NCI-H526 (cell line): ENCODE measurements around the gene CCP110.

ENCODE experiments used
- DNase-seq, 2 experiments: peaks; one replicate each; lab custom pipeline; 2025; lab: John Stamatoyannopoulos, UW

The CCP110 gene, protein sequence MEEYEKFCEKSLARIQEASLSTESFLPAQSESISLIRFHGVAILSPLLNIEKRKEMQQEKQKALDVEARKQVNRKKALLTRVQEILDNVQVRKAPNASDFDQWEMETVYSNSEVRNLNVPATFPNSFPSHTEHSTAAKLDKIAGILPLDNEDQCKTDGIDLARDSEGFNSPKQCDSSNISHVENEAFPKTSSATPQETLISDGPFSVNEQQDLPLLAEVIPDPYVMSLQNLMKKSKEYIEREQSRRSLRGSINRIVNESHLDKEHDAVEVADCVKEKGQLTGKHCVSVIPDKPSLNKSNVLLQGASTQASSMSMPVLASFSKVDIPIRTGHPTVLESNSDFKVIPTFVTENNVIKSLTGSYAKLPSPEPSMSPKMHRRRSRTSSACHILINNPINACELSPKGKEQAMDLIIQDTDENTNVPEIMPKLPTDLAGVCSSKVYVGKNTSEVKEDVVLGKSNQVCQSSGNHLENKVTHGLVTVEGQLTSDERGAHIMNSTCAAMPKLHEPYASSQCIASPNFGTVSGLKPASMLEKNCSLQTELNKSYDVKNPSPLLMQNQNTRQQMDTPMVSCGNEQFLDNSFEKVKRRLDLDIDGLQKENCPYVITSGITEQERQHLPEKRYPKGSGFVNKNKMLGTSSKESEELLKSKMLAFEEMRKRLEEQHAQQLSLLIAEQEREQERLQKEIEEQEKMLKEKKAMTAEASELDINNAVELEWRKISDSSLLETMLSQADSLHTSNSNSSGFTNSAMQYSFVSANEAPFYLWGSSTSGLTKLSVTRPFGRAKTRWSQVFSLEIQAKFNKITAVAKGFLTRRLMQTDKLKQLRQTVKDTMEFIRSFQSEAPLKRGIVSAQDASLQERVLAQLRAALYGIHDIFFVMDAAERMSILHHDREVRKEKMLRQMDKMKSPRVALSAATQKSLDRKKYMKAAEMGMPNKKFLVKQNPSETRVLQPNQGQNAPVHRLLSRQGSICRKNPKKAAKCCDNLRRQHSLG

DNA sequence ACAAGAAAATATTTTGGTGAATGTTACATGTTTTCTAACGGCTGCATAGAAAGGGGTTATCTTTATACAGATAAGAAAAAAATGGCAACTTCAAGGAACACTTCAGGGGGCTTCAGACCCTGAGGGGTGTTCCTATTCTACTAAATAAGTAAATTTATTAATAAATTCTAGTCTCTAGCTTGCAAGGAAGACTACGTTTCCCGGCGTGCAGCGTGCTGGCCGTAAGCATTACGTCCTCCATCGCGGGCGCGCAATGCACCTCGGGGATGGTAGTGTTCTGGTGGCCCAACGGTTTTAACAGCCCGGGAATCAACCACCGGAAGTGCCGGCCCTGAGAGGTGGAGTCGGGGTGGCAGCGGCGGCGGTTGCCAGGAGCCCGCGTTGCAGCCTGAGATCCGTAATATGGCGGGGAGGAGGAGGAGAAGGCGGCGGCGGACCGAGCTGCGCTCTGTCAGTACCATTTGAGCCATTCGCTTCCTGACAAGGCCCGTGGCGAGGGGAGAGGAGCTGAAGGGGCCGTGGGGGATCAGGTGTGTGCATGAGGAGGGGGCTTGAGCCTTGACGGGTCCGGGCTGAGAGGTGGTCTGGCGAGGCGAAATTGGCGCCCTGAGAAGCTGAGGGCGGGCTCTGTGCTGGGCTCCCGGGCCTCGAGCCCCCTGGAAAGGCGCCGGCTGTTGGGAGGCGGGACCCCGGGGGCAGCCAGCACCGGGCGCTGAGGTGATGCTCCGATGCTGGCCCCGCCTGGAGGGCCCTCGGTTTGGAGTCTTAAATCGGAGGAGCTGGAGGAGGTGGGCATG lies at the start of gene CCP110:
CCP110 (plus strand) TSS at position 384 of the 797 bp plus-strand sequence. CDS start 3,940 bp downstream, outside the sequence.
- DNase-seq = peak; percentile 91 to 98

DNA sequence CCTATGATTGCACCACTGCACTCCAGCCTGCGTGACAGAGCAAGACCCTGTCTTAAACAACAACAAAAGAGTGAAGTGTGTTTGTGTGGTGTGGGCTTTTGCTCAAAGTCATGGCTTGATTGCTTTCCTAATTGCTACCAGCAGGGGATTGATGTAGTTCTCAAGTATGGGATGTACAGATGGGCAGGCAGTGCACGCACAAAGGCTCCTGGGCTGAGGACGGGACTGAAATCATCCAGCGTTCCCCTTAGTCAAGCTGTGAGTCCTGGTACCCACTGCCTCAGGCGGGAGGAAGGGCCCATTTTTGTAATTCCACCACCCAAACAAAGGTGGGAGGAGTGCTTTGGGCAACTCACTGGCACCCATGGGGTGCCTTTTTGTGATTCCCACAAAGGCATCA lies 49.1 kb upstream of the CCP110 start:
- DNase-seq = no peak

DNA sequence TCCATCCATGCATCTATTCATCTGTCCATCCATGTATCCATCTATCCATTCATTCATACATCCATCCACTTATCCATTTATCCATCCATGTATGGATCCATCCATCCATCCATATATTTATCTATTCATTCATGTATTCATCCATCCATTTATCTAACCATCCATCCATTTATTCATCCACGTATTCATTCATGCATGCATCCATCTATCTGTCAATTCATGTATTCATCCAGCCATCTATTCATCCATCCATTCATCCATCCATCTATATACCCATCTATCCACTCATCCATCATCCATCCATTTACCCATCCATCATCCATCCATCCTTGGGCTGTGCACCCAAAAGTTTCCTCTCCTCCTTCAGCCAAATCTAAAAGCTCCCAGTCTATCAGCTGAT lies 45.2 kb upstream of the CCP110 start:
- DNase-seq = no peak

DNA sequence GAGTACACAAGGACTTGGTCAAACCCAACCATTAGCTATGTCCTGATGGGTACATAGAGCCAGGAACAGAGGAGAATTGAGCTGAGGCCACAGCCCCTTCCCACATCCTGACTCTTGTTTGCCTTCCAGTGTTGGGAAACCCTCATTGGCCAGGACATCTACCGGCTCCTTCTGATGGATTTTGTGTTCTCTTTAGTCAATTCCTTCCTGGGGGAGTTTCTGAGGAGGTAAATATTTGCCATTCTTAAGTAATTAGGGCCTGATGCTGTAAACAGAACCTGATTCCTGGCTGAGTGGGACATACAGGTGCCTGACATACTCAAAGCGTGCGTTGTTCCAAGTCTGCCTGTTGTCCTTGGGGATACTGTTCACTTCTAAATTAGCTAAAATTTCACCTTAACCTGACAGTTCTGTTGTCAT lies 44.4 kb upstream of the CCP110 start:
- no peak for DNase-seq

DNA sequence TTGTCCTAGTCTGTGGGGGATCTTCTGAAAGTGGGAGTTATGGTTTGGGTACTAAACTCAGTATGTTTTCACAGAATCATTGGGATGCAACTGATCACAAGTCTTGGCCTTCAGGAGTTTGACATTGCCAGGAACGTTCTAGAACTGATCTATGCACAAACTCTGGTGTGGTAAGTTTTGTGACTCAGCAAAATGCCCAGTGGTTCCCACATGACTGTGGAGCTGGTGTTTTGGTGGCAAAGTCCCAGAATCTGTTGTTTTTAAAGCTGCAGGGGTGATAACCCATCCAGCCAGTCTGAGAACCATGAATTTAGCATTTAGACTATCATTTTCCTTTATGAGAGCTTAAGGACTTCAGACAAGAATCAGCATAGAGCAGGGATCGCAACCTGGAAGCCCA lies 42.4 kb upstream of the CCP110 start:
- no peak for DNase-seq

DNA sequence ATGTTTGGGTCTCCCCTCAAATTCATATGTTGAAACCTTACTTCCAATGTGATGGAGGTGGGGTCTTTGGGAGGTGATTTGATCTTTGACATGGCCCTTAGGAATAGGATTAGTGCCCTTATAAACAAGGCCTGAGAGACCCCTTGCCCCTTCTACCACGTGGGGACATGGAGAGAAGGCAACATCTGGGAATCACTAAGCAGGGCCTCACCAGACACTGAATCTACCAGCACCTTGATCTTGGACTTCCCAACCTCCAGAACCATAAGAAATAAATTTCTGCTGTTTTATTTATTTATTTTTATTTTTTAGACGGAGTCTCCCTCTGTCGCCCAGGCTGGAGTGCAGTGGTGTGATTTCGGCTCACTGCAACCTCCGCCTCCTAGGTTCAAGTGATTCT lies 42.0 kb upstream of the CCP110 start:
- no peak for DNase-seq

DNA sequence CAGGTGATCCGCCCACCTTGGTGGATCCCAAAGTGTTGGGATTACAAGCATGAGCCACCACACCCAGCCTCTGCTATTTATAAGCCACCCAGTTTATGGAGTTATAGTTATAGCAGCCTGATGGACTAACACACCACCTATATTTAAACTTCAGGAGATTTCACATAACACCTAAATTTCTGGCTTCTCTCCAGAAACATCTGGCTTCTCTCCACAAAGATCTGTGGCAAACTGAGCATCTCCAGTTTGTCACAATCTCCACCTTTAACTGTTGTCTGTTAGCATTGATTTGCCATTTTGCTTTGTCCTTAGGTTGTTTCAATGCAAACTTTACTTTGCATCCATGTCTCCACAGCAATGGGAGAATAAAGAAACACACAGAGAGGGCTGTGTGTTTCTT lies 41.5 kb upstream of the CCP110 start:
- DNase-seq = no peak

DNA sequence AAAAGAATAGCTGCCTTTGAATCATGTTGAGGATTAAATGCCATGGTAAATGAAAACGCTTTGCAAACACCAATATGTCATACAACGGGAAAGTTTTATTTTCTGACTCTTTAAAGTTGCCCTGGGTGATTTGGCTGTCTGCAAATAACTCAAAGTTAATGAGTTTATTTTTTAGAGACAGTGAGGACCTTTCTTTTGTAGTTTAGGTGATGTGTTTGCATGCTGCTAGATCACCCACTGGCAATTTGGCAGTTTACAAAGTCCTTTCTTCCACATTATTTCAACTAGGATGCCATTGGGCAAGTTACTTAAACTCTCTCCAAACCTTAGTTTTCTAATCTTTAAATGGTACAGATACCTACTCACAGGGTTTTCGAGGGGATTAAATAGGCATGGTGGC lies 39.6 kb upstream of the CCP110 start:
- DNase-seq = no peak

DNA sequence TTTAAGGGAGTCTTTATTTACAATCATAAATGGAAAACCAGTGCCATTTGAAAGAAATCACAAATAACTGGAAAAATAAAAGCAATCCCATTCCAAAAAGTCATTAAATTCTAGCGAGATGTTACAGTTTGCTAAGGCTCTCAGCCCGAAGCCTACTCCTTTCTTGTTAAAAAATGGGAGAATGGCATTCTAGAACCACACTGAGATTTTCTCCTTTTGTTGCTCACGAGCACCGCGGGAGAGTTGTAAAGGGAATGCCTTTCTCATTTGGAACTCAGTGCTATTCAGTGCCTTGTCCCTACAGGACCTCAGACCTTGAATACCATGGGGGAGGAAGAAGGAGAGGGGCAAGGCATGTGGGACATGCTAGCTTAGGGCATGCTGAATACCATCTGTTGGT lies 38.1 kb upstream of the CCP110 start:
- DNase-seq = no peak

DNA sequence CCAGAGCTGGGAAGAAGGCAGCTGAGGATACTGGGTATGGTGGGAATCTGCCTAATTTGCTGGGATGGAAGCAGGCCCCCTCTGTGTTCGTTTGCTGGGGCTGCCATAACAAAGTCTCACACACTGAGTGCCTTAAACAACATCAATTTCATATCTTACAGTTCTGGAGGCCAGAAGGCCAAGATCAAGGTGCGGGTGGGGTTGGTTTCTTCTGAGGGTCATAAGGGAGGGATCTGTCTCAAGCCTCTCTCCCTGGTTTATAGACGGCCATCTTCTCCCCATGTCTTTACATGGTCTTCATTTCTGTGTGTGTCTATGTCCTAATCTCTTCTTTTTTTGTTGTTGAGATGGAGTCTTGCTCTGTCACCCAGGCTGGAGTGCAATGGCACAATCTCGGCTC lies 37.7 kb upstream of the CCP110 start:
- DNase-seq = no peak

DNA sequence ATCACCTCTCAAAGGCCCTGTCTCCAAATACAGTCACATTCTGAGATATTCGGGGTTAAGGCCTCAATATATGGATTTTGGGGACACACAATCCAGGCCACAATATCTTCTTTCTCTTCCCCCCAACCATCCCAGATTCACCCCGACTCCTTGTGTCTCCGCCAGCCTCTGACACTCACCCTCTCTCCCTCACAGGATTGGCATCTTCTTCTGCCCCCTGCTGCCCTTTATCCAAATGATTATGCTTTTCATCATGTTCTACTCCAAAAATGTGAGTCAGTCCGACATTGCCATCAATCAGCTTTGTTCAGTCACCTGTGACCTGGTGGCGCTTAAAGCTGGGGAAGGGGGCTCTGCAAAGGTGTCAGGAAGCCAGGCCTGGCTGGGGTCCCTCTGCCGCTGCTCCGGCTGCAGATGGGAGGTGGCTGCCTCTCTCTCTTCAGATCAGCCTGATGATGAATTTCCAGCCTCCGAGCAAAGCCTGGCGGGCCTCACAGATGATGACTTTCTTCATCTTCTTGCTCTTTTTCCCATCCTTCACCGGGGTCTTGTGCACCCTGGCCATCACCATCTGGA lies 36.9 kb upstream of the CCP110 start:
- no peak for DNase-seq

DNA sequence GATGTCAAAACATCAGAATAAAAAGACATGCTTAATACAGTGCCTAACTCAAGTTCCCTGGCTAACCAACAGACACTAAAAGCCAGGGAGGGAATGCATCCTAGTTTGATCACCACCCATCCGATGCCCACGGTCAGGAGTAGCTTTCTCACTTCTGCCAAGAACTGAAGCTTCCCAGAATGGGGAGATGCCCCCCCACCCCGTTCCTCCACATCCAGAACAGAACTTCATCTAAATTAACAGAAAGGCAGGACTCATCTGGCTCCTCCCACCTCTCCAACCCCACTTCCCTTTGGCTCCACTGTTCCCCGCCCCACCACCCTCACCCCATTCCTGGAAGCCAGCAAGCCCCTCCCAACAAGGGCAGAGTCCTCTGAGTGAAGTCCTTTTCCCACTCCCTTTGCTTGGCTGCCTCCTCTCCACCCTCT lies 35.5 kb upstream of the CCP110 start:
- DNase-seq = no peak

DNA sequence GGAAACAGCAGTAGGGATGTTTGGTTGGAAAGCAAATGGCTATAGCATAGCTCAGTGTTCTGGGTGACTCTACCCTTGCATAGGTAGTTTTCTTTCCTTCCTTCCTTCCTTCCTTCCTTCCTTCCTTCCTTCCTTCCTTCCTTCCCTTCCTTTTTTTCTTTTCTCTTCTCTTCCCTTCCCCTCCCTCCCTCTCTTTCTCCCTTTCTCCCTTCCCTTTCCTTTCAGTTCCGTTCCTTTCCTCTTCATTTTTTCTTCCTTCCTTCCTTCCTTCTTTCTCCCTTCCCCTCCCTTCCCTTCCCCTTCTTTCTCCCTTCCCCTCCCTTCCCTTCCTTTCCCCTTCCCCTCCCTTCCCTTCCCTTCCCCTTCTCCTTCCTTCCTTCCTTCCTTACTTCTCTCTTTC lies 33.1 kb upstream of the CCP110 start:
- no peak for DNase-seq

DNA sequence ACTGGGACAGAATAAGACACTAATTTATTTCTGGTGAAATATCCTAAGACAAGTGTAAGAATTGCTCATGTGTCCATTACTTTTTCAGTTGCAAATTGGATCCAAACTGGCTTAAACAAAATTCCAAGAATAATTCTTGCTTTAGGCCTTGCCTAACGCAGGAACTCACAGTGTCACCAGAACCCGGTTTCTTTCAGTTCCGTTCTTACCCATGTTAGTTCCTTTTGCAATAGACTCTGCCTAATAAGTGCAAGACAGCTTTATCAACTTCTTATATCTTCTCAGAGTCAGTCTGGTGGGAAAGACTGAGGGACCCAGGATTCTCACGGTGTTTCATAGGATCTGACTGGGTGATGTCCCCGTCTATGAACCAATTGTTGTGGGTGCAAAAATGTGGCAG lies 26.6 kb upstream of the CCP110 start:
- DNase-seq = no peak

DNA sequence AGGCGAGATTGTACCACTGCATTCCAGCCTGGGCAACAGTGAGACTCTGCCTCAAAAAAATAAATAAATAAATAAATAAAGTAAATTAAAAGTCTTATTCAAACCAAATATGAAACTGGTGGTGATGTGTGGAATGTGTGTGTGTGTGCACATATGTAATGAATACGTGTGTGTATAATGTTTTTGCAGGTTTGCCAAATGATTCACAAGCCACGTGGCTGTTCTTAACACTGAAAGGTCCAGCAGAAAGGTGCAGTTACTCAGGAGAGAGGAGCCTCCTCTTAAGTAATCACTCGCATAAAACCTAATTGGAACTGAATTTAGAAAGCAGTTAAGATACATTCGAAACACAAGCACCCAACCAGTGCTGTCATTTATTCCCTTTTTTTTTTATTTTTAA lies 24.7 kb upstream of the CCP110 start:
- no peak for DNase-seq

DNA sequence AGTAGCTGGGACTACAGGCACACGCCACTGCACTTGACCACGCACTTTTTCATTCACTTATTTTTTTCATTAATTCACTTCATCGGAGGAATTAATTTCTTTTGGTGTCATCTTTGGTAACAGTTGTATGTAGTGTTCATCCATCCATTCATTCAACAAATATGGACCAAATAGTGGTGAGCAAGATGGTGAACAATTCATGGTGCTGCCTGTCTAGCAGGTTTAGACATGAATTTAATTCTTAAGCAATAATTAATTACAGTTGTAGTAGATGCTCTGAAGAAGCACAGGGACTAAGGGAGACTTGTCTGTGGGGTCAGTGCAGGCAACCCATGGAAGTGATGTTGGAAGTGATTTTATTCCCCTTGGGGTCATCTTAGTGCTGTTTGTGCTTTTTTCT lies 24.3 kb upstream of the CCP110 start:
- no peak for DNase-seq

DNA sequence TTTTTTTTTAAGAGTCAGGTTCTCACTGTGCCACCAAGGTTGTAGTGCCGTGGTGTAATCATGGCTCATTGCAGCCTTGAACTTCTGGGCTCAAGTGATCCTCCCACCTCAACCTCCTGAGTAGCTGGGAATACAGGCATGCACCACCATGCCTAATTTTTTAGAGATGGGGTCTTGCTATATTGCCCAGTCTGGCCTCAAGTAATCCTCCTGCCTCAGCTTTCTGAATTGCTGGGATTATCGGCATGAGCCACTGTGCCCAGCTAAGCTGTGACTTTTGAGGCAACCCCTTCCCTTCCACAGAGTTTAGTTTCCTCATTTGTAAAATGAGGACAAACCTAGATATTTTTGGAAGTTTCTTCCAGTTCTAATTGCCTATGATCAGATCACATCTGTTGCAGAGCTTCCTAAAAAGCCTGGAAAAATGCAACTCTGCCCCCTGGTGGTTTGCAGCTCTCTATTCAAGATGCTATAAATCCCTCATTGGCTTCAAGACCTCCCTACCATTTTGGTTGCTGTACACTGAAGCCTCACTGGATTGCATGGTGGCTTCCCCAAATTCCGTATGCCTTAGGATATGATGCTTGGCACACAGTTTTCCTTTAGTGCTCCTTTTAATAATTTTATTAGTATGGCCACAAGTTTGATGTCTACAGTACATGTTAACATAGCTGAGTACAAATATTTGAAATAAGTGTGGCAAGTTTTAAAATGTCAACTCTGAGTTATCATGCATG lies 21.2 kb upstream of the CCP110 start:
- DNase-seq = peak; percentile 13 to 77

DNA sequence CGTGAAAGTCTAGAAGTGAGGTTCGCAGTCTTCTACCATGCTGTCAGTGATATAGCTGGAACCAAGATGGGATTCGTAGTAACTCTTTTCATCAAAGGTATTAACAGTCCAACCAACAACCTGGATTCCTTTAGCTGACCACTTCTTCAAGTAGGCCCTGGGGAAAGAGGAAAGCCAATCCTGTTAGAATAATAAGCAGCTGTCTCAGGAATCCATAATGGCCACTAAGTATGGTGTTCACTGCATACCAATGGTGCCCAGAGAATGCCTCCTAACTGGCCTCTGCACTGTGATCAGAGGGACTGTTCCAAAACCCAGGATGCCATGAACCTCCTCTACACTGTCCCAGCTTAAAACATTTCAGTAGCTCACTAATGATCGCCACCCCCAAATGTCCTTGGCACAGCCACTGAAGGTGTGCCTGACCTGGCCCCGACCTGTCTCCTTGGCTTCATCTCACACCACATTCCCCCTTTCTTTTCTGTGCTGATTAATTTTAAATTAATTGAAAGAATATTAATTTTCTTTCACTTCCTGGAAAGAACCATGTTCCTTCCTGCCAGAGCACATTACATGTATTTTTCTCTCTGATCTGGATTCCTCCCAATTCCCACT lies 20.2 kb upstream of the CCP110 start:
- DNase-seq = no peak

DNA sequence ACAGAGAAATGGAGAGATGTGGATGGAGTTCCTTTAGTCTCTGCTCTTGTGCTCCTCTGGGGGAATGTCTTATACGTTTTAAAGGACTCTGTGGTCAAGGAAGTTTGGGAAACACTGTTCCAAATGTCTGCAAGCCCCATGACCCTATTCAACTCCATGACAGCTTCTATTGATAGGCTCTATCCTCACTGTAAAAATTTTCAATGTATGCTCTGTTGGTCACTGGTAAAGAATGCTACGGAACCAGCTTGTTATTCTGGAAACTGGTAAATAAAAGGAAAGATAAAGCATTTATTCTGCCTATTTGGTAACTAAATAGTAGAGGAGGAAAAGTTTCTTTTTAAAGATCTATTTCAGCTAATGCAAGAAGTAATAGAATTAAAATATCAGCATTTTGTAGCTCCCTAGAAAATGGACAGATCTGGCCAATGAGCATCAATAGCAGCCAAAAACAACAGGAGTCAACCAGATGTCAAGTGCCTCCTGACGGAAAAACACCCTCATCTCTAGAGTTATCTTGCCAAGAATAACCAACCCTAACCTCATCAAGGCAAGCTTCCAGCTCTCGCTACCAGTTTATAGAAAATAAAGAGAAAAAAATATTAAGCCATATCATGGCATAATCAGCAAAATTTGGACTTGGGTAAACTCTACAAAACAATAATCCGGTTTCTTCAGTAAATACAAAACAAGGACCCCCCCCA lies 18.0 kb upstream of the CCP110 start:
- DNase-seq = no peak

DNA sequence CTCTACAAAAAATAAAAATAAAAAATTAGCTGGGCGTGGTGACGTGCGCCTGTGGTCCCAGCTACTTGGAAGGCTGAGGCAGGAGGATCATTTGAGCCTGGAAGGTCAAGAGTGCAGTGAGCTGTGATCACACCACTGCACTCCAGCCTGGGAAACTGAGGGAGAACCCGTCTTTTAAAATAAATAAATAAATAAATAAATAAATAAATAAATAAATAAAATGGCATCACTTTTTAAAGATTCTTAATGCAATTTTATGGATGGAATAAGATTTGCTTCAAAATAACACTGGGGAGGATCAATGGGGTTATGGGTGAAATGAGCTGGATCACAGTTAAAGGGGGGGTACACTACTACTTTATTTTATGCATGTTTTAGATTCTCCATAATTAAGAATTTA lies 16.8 kb upstream of the CCP110 start:
- no peak for DNase-seq
